HEK293 (cell line): ENCODE measurements around the gene LPP.

Experiments used
- CTCF ChIA-PET: fragments of 350-600 bp; formaldehyde crosslinking; extraction: SDS; loops from one replicate; lab custom pipeline; 2021; ENCODE audit warnings: antibody characterized with exemption; lab: Yijun Ruan, JAX
- POLR2A ChIA-PET: fragments of 300-600 bp; formaldehyde crosslinking; extraction: SDS; loops from one replicate; lab custom pipeline; 2020; ENCODE audit warnings: antibody characterized with exemption, inconsistent platforms; lab: Yijun Ruan, JAX
- H3K27ac ChIP-seq: fragments of 200-500 bp; sonication (Bioruptor generic); 2 replicates; pipeline ENCODE4 v1.5.1; 2014; ENCODE audit warnings: low read depth, low read length, control low read depth, inconsistent platforms; ENCODE audit errors: extremely low read depth
- H3K36me3 ChIP-seq, 2 experiments: fragments of 200-500 bp in 1 of 2; sonication (Bioruptor generic) in 1 of 2; 1 replicate in 1 of 2; 2 replicates in 1 of 2; pipeline ENCODE4 v1.5.1; 2014 to 2017; ENCODE audit warnings: inconsistent platforms in 2 of 2, low read length in 2 of 2; ENCODE audit not compliant: control insufficient read depth in 2 of 2, insufficient read depth in 1 of 2
- H3K4me1 ChIP-seq: fragments of 200-500 bp; sonication (Bioruptor generic); 2 replicates; pipeline ENCODE4 v1.5.1; 2014; ENCODE audit warnings: mild to moderate bottlenecking, low read length, inconsistent platforms; ENCODE audit not compliant: control insufficient read depth, insufficient read depth
- H3K4me3 ChIP-seq: 2 replicates; pipeline ENCODE4 v1.5.1; 2011; ENCODE audit warnings: low read depth, mild to moderate bottlenecking, control low read depth, low read length, moderate library complexity
- H3K9me3 ChIP-seq: fragments of 200-500 bp; sonication (Bioruptor generic); 2 replicates; pipeline ENCODE4 v1.5.1; 2014; ENCODE audit warnings: low read depth, low read length, inconsistent platforms; ENCODE audit not compliant: control insufficient read depth, insufficient read depth
- GLI4 ChIP-seq: fragments of 450-650 bp; formaldehyde crosslinking; IDR thresholded peaks from 2 replicates; pipeline ENCODE4 v1.5.1; 2016; ENCODE audit warnings: missing biosample characterization, missing genetic modification characterization
- HOXC10 ChIP-seq: sonication (generic); formaldehyde crosslinking; IDR thresholded peaks from 2 replicates; pipeline ENCODE4 v1.8.1; 2023; ENCODE audit warnings: mild to moderate bottlenecking, missing genetic modification reagents
- KLF9 ChIP-seq: fragments of 450-650 bp; formaldehyde crosslinking; IDR thresholded peaks from 2 replicates; pipeline ENCODE4 v1.5.1; 2016; ENCODE audit warnings: missing biosample characterization, missing genetic modification characterization, low read depth
- MZF1 ChIP-seq: fragments of 450-650 bp; formaldehyde crosslinking; IDR thresholded peaks from 2 replicates; pipeline ENCODE4 v1.5.1; 2017; ENCODE audit warnings: missing biosample characterization, missing genetic modification characterization, borderline replicate concordance
- REPIN1 ChIP-seq: fragments of 450-650 bp; formaldehyde crosslinking; IDR thresholded peaks from 2 replicates; pipeline ENCODE4 v1.5.1; 2017; ENCODE audit warnings: missing biosample characterization, missing genetic modification characterization, low read depth
- SALL2 ChIP-seq: fragments of 450-650 bp; formaldehyde crosslinking; IDR thresholded peaks from 2 replicates; pipeline ENCODE4 v1.5.0; 2017; ENCODE audit warnings: missing biosample characterization, mild to moderate bottlenecking, missing genetic modification characterization, borderline replicate concordance
- TCF7L2 ChIP-seq: IDR thresholded peaks from 2 replicates; pipeline ENCODE4 v1.6.1; 2011; ENCODE audit warnings: low read depth, mild to moderate bottlenecking, inconsistent platforms, low read length, moderate library complexity, borderline replicate concordance
- ZFP37 ChIP-seq: fragments of 450-650 bp; formaldehyde crosslinking; IDR thresholded peaks from 2 replicates; pipeline ENCODE4 v1.5.1; 2016; ENCODE audit warnings: missing biosample characterization, missing genetic modification characterization
- ZNF138 ChIP-seq: fragments of 450-650 bp; formaldehyde crosslinking; IDR thresholded peaks from 2 replicates; pipeline ENCODE4 v1.5.1; 2016; ENCODE audit warnings: missing biosample characterization, missing genetic modification characterization, borderline replicate concordance
- ZNF140 ChIP-seq: fragments of 450-650 bp; formaldehyde crosslinking; IDR thresholded peaks from 2 replicates; pipeline ENCODE4 v1.5.1; 2016; ENCODE audit warnings: missing biosample characterization, missing genetic modification characterization
- ZNF560 ChIP-seq: fragments of 450-650 bp; formaldehyde crosslinking; IDR thresholded peaks from 2 replicates; pipeline ENCODE4 v1.5.1; 2017; ENCODE audit warnings: missing biosample characterization, missing genetic modification characterization, borderline replicate concordance
- ZNF623 ChIP-seq: fragments of 450-650 bp; formaldehyde crosslinking; IDR thresholded peaks from 2 replicates; pipeline ENCODE4 v1.5.1; 2016; ENCODE audit warnings: missing biosample characterization, missing genetic modification characterization
- ZNF747 ChIP-seq: fragments of 450-650 bp; formaldehyde crosslinking; IDR thresholded peaks from 2 replicates; pipeline ENCODE4 v1.5.1; 2016; ENCODE audit warnings: missing biosample characterization, missing genetic modification characterization
- ZNF791 ChIP-seq: fragments of 450-650 bp; formaldehyde crosslinking; IDR thresholded peaks from 2 replicates; pipeline ENCODE4 v1.5.1; 2016; ENCODE audit warnings: missing biosample characterization, missing genetic modification characterization
- ZNF843 ChIP-seq: fragments of 450-650 bp; formaldehyde crosslinking; IDR thresholded peaks from 2 replicates; pipeline ENCODE4 v1.5.1; 2016; ENCODE audit warnings: missing biosample characterization, missing genetic modification characterization
- ZSCAN18 ChIP-seq: fragments of 450-650 bp; formaldehyde crosslinking; IDR thresholded peaks from 2 replicates; pipeline ENCODE4 v1.5.1; 2016; ENCODE audit warnings: missing biosample characterization, missing genetic modification characterization
- TF ChIP-seq, protein P1 (sequence below): fragments of 450-650 bp; formaldehyde crosslinking; IDR thresholded peaks from 2 replicates; pipeline ENCODE4 v1.5.1; 2016; ENCODE audit warnings: missing biosample characterization, missing genetic modification characterization, low read depth
- TF ChIP-seq, protein P2 (sequence below): IDR thresholded peaks from 2 replicates; pipeline ENCODE4 v1.6.1; 2011; ENCODE audit warnings: mild to moderate bottlenecking, low read depth, low read length, borderline replicate concordance
- TF ChIP-seq, protein P3 (sequence below): fragments of 450-650 bp; formaldehyde crosslinking; conservative IDR thresholded peaks from 2 replicates; pipeline ENCODE4 v1.5.1; 2016; ENCODE audit warnings: low read depth, missing biosample characterization, missing genetic modification characterization
- TF ChIP-seq, protein P4 (sequence below): fragments of 450-650 bp; formaldehyde crosslinking; IDR thresholded peaks from 2 replicates; pipeline ENCODE4 v1.5.1; 2016; ENCODE audit warnings: missing biosample characterization, missing genetic modification characterization

Gene LPP

GRCh38 chr3:188256758-188257157 is 102.8 kb downstream of the LPP start:
- H3K4me1 ChIP-seq = no peaks in the 10 kb centered on the region
- H3K36me3 ChIP-seq = no peaks in the 10 kb centered on the region
- ChIA-PET POLR2A (no interaction called here), CTCF (interaction anchor here (0.6 kb wide), 1 partner anchor 519 kb away, joined by 3 read pairs; no protein-coding TSS in a partner anchor)
- TF ChIP-seq ZFP37 = no peak
- TF ChIP-seq, protein P1, sequence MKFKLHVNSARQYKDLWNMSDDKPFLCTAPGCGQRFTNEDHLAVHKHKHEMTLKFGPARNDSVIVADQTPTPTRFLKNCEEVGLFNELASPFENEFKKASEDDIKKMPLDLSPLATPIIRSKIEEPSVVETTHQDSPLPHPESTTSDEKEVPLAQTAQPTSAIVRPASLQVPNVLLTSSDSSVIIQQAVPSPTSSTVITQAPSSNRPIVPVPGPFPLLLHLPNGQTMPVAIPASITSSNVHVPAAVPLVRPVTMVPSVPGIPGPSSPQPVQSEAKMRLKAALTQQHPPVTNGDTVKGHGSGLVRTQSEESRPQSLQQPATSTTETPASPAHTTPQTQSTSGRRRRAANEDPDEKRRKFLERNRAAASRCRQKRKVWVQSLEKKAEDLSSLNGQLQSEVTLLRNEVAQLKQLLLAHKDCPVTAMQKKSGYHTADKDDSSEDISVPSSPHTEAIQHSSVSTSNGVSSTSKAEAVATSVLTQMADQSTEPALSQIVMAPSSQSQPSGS = no peak
- TF ChIP-seq HOXC10 (CRISPR knock-in tag) = no peak
- no peak for TF ChIP-seq TCF7L2
- no peak for TF ChIP-seq REPIN1 (tag by site-specific recombination)
- TF ChIP-seq ZNF560 = no peak
- no peak for TF ChIP-seq MZF1 (tag by site-specific recombination)
- H3K4me3 ChIP-seq = no peak overlapping the region
- no peaks in the 10 kb centered on the region for H3K9me3 ChIP-seq
- H3K27ac ChIP-seq = no peak overlapping the region

- ChIA-PET CTCF (interaction anchor here (0.7 kb wide), 1 partner anchor 86 kb away, joined by 3 read pairs; no protein-coding TSS in a partner anchor), POLR2A (no interaction called here)
- Histone ChIP-seq H3K4me1 (no peaks in the 10 kb centered on the region), H3K27ac (no peak overlapping the region), H3K36me3 (no peaks in the 10 kb centered on the region), H3K4me3 (no peak overlapping the region), H3K9me3 (no peaks in the 10 kb centered on the region)
- no peak for TF ChIP-seq ZNF623 (tag by site-specific recombination)
- no peak for TF ChIP-seq ZNF747 (tag by site-specific recombination)
- TF ChIP-seq, all 188 proteins: peak for 0
Observed at GRCh38 chr3:188257384-188258026, 103.5 kb downstream of the LPP start.

- TF ChIP-seq ZNF843 (tag by site-specific recombination) = no peak
- TF ChIP-seq, protein P2, sequence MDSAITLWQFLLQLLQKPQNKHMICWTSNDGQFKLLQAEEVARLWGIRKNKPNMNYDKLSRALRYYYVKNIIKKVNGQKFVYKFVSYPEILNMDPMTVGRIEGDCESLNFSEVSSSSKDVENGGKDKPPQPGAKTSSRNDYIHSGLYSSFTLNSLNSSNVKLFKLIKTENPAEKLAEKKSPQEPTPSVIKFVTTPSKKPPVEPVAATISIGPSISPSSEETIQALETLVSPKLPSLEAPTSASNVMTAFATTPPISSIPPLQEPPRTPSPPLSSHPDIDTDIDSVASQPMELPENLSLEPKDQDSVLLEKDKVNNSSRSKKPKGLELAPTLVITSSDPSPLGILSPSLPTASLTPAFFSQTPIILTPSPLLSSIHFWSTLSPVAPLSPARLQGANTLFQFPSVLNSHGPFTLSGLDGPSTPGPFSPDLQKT = no peak
- no peak for TF ChIP-seq ZNF140 (tag by site-specific recombination)
- no peak for TF ChIP-seq ZSCAN18
- TF ChIP-seq SALL2 (tag by site-specific recombination) = no peak
- TF ChIP-seq, protein P3, sequence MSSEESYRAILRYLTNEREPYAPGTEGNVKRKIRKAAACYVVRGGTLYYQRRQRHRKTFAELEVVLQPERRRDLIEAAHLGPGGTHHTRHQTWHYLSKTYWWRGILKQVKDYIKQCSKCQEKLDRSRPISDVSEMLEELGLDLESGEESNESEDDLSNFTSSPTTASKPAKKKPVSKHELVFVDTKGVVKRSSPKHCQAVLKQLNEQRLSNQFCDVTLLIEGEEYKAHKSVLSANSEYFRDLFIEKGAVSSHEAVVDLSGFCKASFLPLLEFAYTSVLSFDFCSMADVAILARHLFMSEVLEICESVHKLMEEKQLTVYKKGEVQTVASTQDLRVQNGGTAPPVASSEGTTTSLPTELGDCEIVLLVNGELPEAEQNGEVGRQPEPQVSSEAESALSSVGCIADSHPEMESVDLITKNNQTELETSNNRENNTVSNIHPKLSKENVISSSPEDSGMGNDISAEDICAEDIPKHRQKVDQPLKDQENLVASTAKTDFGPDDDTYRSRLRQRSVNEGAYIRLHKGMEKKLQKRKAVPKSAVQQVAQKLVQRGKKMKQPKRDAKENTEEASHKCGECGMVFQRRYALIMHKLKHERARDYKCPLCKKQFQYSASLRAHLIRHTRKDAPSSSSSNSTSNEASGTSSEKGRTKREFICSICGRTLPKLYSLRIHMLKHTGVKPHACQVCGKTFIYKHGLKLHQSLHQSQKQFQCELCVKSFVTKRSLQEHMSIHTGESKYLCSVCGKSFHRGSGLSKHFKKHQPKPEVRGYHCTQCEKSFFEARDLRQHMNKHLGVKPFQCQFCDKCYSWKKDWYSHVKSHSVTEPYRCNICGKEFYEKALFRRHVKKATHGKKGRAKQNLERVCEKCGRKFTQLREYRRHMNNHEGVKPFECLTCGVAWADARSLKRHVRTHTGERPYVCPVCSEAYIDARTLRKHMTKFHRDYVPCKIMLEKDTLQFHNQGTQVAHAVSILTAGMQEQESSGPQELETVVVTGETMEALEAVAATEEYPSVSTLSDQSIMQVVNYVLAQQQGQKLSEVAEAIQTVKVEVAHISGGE (tag by site-specific recombination) = no peak
- no peak for TF ChIP-seq KLF9 (tag by site-specific recombination)
- TF ChIP-seq, protein P4, sequence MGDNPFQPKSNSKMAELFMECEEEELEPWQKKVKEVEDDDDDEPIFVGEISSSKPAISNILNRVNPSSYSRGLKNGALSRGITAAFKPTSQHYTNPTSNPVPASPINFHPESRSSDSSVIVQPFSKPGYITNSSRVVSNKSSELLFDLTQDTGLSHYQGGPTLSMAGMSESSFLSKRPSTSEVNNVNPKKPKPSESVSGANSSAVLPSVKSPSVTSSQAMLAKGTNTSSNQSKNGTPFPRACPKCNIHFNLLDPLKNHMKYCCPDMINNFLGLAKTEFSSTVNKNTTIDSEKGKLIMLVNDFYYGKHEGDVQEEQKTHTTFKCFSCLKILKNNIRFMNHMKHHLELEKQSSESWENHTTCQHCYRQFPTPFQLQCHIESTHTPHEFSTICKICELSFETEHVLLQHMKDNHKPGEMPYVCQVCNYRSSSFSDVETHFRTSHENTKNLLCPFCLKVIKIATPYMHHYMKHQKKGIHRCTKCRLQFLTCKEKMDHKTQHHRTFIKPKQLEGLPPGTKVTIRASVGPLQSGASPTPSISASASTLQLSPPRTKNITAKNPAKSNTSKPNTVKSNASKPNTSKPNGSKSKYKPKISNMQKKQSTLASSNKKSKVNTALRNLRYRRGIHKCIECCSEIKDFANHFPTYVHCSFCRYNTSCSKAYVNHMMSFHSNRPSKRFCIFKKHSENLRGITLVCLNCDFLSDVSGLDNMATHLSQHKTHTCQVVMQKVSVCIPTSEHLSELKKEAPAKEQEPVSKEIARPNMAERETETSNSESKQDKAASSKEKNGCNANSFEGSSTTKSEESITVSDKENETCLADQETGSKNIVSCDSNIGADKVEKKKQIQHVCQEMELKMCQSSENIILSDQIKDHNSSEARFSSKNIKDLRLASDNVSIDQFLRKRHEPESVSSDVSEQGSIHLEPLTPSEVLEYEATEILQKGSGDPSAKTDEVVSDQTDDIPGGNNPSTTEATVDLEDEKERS (tag by site-specific recombination) = no peak
- no peak for TF ChIP-seq ZNF791 (tag by site-specific recombination)
- no peak for TF ChIP-seq GLI4 (tag by site-specific recombination)
- TF ChIP-seq ZNF138 (tag by site-specific recombination) = no peak
- Histone ChIP-seq H3K4me3 (no peak overlapping the region), H3K9me3 (no peaks in the 10 kb centered on the region), H3K36me3 (no peaks in the 10 kb centered on the region), H3K27ac (no peak overlapping the region), H3K4me1 (no peaks in the 10 kb centered on the region; the same call in 1 of the 2 replicates)
- ChIA-PET POLR2A (no interaction called here), CTCF (interaction anchor here (0.7 kb wide), 1 partner anchor 10 kb away, joined by 3 read pairs; no protein-coding TSS in a partner anchor)
Observed at GRCh38 chr3:188259191-188259590, 105.2 kb downstream of the LPP start.
